CD14-positive monocyte (primary cell): ENCODE data around the gene GSTM2. TPM values are rescaled to one million over a fixed set of nuclear protein-coding genes. Genes with fewer than 3 reads are reported as not detected.
"Not testable (repeated sequence)": the region's sequence is repeated elsewhere in the genome, so short reads cannot be mapped to it uniquely, and the experiment has no call there.

Experiments
- DNase-seq, 3 donors: peaks; one replicate each; pipeline ENCODE4 v3.0.0-alpha.2; 2011 to 2022
- H2AFZ ChIP-seq: 2 replicates; pipeline ENCODE4 v1.6.0; 2012; ENCODE audit warnings: mild to moderate bottlenecking, low read depth, low read length, inconsistent platforms; ENCODE audit not compliant: insufficient read depth, poor library complexity, severe bottlenecking
- H3K27ac ChIP-seq, 2 donors: 1 replicate in 1 of 2; 2 replicates in 1 of 2; pipeline ENCODE4 v1.5.1; 2012 to 2013; ENCODE audit warnings: low read length in 2 of 2, control low read depth in 1 of 2, inconsistent platforms in 1 of 2, low read depth in 1 of 2, mild to moderate bottlenecking in 1 of 2
- H3K27me3 ChIP-seq, 2 donors: one replicate each; pipeline versions ENCODE4 v1.6.0 to v1.6.1; 2011 to 2013; ENCODE audit warnings: low read length in 2 of 2; ENCODE audit not compliant: control insufficient read depth in 2 of 2, insufficient read depth in 2 of 2
- H3K36me3 ChIP-seq, 2 donors: replicated peaks in 1 of 2; 1 replicate in 1 of 2; 2 replicates in 1 of 2; pipeline versions ENCODE4 v1.5.1 to v1.6.1; 2012 to 2013; ENCODE audit warnings: low read length in 2 of 2, control low read depth in 1 of 2, inconsistent platforms in 1 of 2, mild to moderate bottlenecking in 1 of 2; ENCODE audit not compliant: insufficient read depth in 2 of 2, control insufficient read depth in 1 of 2
- H3K4me1 ChIP-seq, 2 donors: 1 replicate in 1 of 2; 2 replicates in 1 of 2; pipeline versions ENCODE4 v1.5.1 to v1.6.1; 2012 to 2013; ENCODE audit warnings: low read length in 2 of 2, control low read depth in 1 of 2, inconsistent platforms in 1 of 2, mild to moderate bottlenecking in 1 of 2, moderate library complexity in 1 of 2; ENCODE audit not compliant: insufficient read depth in 2 of 2, control insufficient read depth in 1 of 2
- H3K4me2 ChIP-seq: replicated peaks from 2 replicates; pipeline ENCODE3; 2012; ENCODE audit warnings: low read length, moderate library complexity, mild to moderate bottlenecking; ENCODE audit not compliant: poor library complexity, severe bottlenecking; ENCODE audit errors: extremely low read depth
- H3K4me3 ChIP-seq, 3 experiments: fragments of 200-600 bp in 1 of 3; sonication (generic) in 1 of 3; replicated peaks in 1 of 3; 1 replicate in 2 of 3; 2 replicates in 1 of 3; pipeline ENCODE4 v1.5.1; 2011 to 2013; ENCODE audit warnings: low read length in 3 of 3, mild to moderate bottlenecking in 3 of 3, control low read depth in 2 of 3, low read depth in 2 of 3, inconsistent platforms in 1 of 3, moderate library complexity in 1 of 3
- H3K79me2 ChIP-seq: 2 replicates; pipeline ENCODE4 v1.6.0; 2012; ENCODE audit warnings: mild to moderate bottlenecking, control low read depth, inconsistent platforms, low read length, moderate library complexity; ENCODE audit not compliant: insufficient read depth
- H3K9ac ChIP-seq: 2 replicates; pipeline ENCODE4 v1.6.0; 2017; ENCODE audit warnings: low read length, mild to moderate bottlenecking; ENCODE audit not compliant: insufficient read depth, poor library complexity, severe bottlenecking
- H3K9me3 ChIP-seq, 2 donors: replicated peaks in 1 of 2; 1 replicate in 1 of 2; 2 replicates in 1 of 2; pipeline versions ENCODE4 v1.5.1 to v1.6.1; 2012 to 2013; ENCODE audit warnings: low read length in 2 of 2, control low read depth in 1 of 2; ENCODE audit not compliant: control insufficient read depth in 1 of 2, insufficient read depth in 1 of 2
- H4K20me1 ChIP-seq: 2 replicates; pipeline ENCODE4 v1.6.0; 2012; ENCODE audit warnings: mild to moderate bottlenecking, low read length, control low read depth, moderate library complexity; ENCODE audit not compliant: insufficient read depth
- H3K27ac Mint-ChIP-seq, 7 donors: one replicate each; pipeline ENCODE4 v1.8.0; 2020; ENCODE audit warnings: mild to moderate bottlenecking in 7 of 7, mixed read lengths in 7 of 7, moderate library complexity in 6 of 7, inconsistent platforms in 2 of 7
- H3K27me3 Mint-ChIP-seq, 3 donors: one replicate each; pipeline ENCODE4 v1.8.0; 2021 to 2022; ENCODE audit warnings: low read depth in 3 of 3, mild to moderate bottlenecking in 3 of 3, mixed read lengths in 3 of 3, moderate library complexity in 3 of 3, inconsistent platforms in 1 of 3
- H3K36me3 Mint-ChIP-seq, 2 donors: one replicate each; pipeline ENCODE4 v1.8.0; 2020; ENCODE audit warnings: mixed read lengths in 2 of 2, inconsistent platforms in 1 of 2, mild to moderate bottlenecking in 1 of 2
- H3K4me1 Mint-ChIP-seq: one replicate; pipeline ENCODE4 v1.8.0; 2020; ENCODE audit warnings: mild to moderate bottlenecking, mixed read lengths
- H3K4me3 Mint-ChIP-seq, 2 donors: one replicate each; pipeline ENCODE4 v1.8.0; 2020; ENCODE audit warnings: mild to moderate bottlenecking in 2 of 2, mixed read lengths in 2 of 2, moderate library complexity in 1 of 2
- H3K9me3 Mint-ChIP-seq, 7 donors: one replicate each; pipeline ENCODE4 v1.8.0; 2020 to 2022; ENCODE audit warnings: mixed read lengths in 7 of 7, mild to moderate bottlenecking in 6 of 7, moderate library complexity in 6 of 7, inconsistent platforms in 2 of 7
- CTCF ChIP-seq: fragments of 200-600 bp; IDR thresholded peaks from one replicate; pipeline ENCODE4 v1.8.0; 2022; ENCODE audit warnings: antibody characterized with exemption, mild to moderate bottlenecking
- WGBS: methylation state at CpG from one replicate; pipeline ENCODE4 v1.1.5; 2013; ENCODE audit warnings: missing lambda C conversion rate; ENCODE audit not compliant: insufficient coverage; 5-methylcytosine and 5-hydroxymethylcytosine counted together
- intact Hi-C, 2 donors: fragments of 100-400 bp; cut with micrococcal nuclease; formaldehyde crosslinking; loops; one replicate each; pipeline versions ENCODE4 v1.15.0 to v1.15.1; 2023
- polyA plus RNA-seq, 3 donors: library from polyadenylated mRNA; depleted of rRNA in 1 of 3; unstranded in 2 of 3; stranded (reverse) in 1 of 3; fragments of 300-500 nt in 2 of 3; fragments of >200 nt in 1 of 3; fragmentation: Illumina TruSeq in 2 of 3; gene quantifications; 1 replicate in 2 of 3; 2 replicates in 1 of 3; pipeline ENCODE4 v1.2.3, GENCODE V29; 2012 to 2021

GSTM2 gene
- polyA plus RNA-seq, 3 donors, result 1.5 to 12.0 (median 6.3) TPM

- intact Hi-C loops, result no loop called here
- 63% methylated on average over 16 of the region's 22 CpGs for WGBS
- peak overlapping the region; percentile 51 to 76 for H3K4me3 Mint-ChIP-seq
- peaks cover 9 to 12% of the 10 kb centered on the region in 2 donors for H3K4me1 ChIP-seq
- no peak overlapping the region for H3K4me3 ChIP-seq
- H3K9me3 ChIP-seq, result no peaks in the 10 kb centered on the region
- no peaks in the 10 kb centered on the region for H4K20me1 ChIP-seq
- H2AFZ ChIP-seq, result peak overlapping the region; percentile 38
- H3K27ac Mint-ChIP-seq, result peak overlapping the region in 1 of 7 donors; percentile 68
- H3K36me3 ChIP-seq, result no peaks in the 10 kb centered on the region
- no peak for TF ChIP-seq CTCF
- H3K27me3 ChIP-seq, result no peaks in the 10 kb centered on the region
- no peak for DNase-seq
- H3K9me3 Mint-ChIP-seq, result peaks cover 0 to 8% (median 0%) of the 10 kb centered on the region in 7 donors
- H3K4me1 Mint-ChIP-seq, result peaks cover 22% of the 10 kb centered on the region
- H3K79me2 ChIP-seq, result no peaks in the 10 kb centered on the region
- peak overlapping the region; percentile 33 for H3K4me2 ChIP-seq
- no peak overlapping the region for H3K9ac ChIP-seq
- H3K27me3 Mint-ChIP-seq, result peaks cover 3 to 10% (median 4%) of the 10 kb centered on the region in 3 donors
- no peak overlapping the region for H3K27ac ChIP-seq
- peaks cover 2 to 3% of the 10 kb centered on the region in 2 donors for H3K36me3 Mint-ChIP-seq
Measured at GRCh38 chr1:109669246-109669948, 1.5 kb downstream of the GSTM2 start.

DNA sequence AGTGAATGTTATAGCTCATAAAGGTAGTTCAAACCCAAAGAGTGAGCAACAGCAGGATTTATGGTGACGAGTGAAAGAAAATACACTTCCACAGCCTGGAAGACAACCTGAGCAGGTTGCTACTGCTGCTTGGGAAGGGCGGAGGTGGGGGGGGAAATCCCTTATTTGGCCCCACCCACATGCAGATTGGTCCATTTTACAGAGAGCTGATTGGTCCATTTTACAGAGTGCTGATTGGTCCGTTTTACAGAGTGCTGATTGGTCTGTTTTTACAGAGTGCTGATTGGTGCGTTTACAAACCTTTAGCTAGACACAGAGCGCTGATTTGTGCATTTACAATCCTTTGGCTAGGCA, 2.1 kb downstream of the GSTM2 start:
- H2AFZ ChIP-seq, result peak overlapping the region; percentile 38
- H3K27me3 Mint-ChIP-seq, result peaks cover 3 to 10% (median 4%) of the 10 kb centered on the region in 3 donors
- H4K20me1 ChIP-seq, H3K4me3 ChIP-seq, H3K9me3 ChIP-seq, H3K9ac ChIP-seq, intact Hi-C loops, H3K27ac ChIP-seq, H3K79me2 ChIP-seq, H3K9me3 Mint-ChIP-seq, H3K36me3 Mint-ChIP-seq, H3K4me2 ChIP-seq, H3K27ac Mint-ChIP-seq, H3K27me3 ChIP-seq, DNase-seq, H3K36me3 ChIP-seq: not testable (repeated sequence)
- peak overlapping the region; percentile 51 to 76 for H3K4me3 Mint-ChIP-seq
- H3K4me1 ChIP-seq, result peaks cover 9 to 12% of the 10 kb centered on the region in 2 donors
- peaks cover 22% of the 10 kb centered on the region for H3K4me1 Mint-ChIP-seq
- WGBS, result 100% methylated on average over 1 of the region's 5 CpGs
